SU-DHL-6 (cell line): Measurements from ENCODE around the gene AQP12B.

ENCODE experiments used
- EZH2phosphoT487 ChIP-seq: fragments of 200-600 bp; sonication (generic), shearing (Covaris generic); conservative IDR thresholded peaks from 2 replicates; pipeline ENCODE4 v1.6.1; 2018; ENCODE audit warnings: mild to moderate bottlenecking, antibody characterized with exemption, low read length, moderate library complexity, mixed read lengths
- TF ChIP-seq, protein P1 (sequence below): fragments of 200-600 bp; sonication (generic); IDR thresholded peaks from one replicate; pipeline ENCODE4 v1.5.1; 2017; ENCODE audit warnings: antibody characterized with exemption, mild to moderate bottlenecking, low read length, moderate library complexity; ENCODE audit not compliant: insufficient read depth, poor library complexity, severe bottlenecking

- TF ChIP-seq, protein P1, sequence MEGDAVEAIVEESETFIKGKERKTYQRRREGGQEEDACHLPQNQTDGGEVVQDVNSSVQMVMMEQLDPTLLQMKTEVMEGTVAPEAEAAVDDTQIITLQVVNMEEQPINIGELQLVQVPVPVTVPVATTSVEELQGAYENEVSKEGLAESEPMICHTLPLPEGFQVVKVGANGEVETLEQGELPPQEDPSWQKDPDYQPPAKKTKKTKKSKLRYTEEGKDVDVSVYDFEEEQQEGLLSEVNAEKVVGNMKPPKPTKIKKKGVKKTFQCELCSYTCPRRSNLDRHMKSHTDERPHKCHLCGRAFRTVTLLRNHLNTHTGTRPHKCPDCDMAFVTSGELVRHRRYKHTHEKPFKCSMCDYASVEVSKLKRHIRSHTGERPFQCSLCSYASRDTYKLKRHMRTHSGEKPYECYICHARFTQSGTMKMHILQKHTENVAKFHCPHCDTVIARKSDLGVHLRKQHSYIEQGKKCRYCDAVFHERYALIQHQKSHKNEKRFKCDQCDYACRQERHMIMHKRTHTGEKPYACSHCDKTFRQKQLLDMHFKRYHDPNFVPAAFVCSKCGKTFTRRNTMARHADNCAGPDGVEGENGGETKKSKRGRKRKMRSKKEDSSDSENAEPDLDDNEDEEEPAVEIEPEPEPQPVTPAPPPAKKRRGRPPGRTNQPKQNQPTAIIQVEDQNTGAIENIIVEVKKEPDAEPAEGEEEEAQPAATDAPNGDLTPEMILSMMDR = no peak
- no peak for TF ChIP-seq EZH2phosphoT487
These were observed 39.7 kb upstream of the AQP12B start for GRCh38 chr2:240722376-240722775.
